Measurements from ENCODE around the gene HEBP2. TPM values are rescaled to one million over a fixed set of nuclear protein-coding genes. Genes with fewer than 3 reads are reported as not detected.
A peak's percentile ranks its signal among the peaks of the same experiment; 100 is the strongest.

HEBP2 gene
- total RNA-seq, 1 donor from 2014 or later = 6.7 TPM

DNA sequence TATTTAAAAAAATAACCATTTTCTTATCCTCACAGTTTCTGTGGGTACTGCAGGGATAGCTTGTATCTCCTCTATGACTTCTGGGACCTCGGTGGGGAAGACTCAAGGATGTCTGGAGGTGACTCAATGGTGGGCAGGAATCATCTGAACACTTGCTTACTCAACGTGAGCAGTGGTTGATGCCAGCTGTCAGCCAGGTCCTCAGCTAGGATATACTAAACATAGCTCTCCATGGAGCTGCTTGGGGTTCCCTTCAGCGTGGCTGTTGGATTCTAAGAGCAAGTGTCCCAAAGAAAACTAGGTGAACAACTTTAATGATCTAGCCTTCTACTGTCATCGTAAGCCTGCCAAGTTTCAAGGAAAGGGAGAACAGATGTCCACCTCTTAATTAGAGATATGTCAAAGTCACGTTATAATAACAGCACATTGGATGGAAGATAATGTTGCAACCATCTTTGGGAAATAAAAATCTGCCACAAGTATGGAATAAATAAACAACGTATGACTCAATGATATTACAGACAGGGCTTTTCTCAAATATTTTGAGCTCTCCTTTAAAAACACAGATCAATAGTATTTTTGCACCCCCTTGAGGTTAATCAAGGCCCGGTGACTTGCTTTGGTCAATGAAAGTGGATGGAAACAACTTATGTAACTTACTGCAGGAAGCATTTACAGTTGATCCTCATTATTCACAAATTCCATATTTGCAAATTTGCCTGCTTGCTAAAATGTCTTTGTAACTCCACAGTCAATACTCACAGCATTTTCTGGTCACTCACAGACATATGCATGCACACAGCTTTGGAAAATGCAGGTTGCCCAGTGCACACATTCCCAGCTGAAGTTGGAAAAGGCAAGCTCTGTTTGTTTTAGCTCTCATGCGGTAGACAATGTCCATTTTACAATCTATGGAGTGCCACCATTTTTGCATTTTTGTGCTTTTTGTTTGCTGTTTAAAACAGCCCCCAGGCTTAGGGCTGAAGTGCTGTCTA is 6.6 kb upstream of the HEBP2 start:
- DNase-seq (ENCODE audit: low spot score) = no peak

DNA sequence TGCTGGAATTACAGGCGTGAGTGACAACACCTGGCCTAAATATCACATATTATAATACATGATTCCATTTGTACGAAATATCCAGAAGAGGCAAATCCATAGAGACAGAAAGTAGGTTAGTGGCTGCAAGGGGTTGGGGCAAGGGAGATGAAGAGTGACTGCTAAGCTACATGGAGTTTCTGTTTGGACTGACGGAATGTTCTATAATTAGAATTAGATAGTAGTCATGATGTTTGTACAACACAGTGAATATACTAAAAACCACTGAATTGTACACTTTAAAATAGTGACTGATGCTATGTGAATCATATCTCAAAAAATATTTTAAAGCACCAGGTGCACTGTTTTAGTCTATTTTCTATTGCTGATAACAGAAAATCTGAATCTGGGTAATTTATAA is 3.7 kb upstream of the HEBP2 start:
- DNase-seq (ENCODE audit: low spot score) = no peak

DNA sequence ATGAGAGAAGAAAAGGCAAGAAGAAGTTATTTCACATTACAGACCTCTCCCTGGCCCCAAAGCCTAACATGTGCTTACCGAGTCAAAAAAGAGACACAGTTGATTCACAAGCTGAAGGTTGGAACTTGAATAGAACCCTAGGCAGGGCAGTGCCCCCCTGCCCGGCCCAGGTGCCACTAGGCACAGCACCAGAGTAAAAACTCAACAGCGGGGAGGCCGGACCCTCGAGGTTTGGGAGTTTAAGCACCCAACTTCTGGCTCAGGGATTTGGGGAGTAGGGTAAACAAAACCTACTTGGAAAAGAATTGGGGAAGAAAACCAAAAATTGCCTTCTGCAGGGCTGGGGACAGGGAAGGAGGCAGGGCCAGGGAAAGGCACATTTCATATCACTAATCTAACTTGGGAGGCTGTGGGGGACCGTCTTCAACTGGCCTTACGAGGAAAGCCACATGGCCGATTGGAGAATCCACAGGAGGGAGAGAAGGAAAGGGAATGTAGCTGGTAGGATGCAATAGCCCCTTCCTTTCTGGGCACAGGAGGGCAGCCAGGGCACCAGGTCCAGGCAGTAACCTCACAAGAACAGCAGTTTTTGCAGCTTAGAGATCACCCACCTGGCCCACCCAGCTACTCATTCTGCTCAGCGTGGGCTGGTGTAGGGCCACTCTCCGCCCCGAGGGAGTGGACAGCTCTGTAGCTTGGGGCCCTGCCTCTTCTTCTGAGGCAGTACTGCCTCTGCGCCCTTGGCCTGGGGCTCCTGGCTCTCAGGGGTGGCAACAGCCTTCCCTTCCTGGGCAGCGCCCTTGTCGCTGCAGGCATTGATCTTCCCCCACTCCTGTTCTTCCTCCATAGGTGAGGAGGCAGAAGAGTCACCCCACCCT is 1.8 kb upstream of the HEBP2 start:
- no peak for DNase-seq (ENCODE audit: low spot score)

- no peak for DNase-seq (ENCODE audit: low spot score)
Measured at GRCh38 chr6:138402838-138403187, 1.2 kb upstream of the HEBP2 start.

DNA sequence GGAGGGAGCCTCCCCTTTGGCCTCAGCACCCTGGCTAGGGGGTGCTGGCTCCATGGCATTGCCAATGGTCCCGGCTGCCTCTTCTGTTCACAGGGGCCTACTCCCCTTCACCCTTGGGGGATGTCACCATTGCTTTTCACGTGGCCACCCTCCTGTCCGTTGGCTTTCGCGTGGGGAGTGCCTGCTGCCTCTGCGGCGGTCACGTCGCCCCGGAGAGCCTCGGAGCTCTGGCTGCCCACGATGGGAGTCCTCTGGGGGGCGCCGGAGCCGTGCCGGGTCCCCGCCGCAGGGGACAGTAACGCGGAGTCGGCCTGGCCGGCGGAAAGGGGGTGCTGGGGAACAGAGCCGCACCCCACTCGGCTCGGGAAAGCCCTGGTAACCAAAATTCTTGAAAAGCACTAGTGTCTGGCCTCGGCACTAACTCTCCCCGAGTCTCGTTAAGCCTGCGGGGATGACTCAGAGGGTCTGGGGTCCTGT is 661 bp upstream of the HEBP2 start:
- peak; percentile 52 for DNase-seq (ENCODE audit: low spot score)

GRCh38 chr6:138404666-138405337 is 779 bp downstream of the HEBP2 start:
- DNase-seq (ENCODE audit: low spot score) = peak; percentile 44

DNA sequence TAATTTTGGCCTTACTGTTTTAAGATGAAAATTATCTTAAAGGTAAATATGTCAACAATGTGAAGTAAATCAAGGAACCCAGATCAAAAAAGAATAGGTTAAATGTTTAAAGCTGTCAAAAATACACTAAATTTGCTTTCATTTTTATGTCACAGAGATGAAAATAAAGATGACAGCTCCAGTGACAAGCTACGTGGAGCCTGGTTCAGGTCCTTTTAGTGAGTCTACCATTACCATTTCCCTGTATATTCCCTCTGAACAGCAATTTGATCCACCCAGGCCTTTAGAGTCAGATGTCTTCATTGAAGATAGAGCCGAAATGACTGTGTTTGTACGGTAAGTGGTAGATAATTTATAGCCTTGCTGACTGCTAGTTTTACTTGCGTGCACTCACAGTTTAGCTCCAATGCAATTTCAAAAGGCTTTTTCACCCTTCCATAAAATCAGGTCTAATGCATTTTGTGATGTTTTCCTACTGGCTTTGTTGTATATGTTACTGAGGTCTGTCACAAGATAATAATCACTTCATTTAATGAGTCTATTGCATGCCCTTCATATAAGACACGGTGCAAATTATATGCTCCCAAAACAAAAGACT is 1.9 kb downstream of the HEBP2 start:
- DNase-seq (ENCODE audit: low spot score) = no peak

GRCh38 chr6:138406443-138406842 is 2.4 kb downstream of the HEBP2 start:
- DNase-seq (ENCODE audit: low spot score) = no peak

GRCh38 chr6:138410048-138410735 is 6.2 kb downstream of the HEBP2 start:
- no peak for DNase-seq (ENCODE audit: low spot score)

DNA sequence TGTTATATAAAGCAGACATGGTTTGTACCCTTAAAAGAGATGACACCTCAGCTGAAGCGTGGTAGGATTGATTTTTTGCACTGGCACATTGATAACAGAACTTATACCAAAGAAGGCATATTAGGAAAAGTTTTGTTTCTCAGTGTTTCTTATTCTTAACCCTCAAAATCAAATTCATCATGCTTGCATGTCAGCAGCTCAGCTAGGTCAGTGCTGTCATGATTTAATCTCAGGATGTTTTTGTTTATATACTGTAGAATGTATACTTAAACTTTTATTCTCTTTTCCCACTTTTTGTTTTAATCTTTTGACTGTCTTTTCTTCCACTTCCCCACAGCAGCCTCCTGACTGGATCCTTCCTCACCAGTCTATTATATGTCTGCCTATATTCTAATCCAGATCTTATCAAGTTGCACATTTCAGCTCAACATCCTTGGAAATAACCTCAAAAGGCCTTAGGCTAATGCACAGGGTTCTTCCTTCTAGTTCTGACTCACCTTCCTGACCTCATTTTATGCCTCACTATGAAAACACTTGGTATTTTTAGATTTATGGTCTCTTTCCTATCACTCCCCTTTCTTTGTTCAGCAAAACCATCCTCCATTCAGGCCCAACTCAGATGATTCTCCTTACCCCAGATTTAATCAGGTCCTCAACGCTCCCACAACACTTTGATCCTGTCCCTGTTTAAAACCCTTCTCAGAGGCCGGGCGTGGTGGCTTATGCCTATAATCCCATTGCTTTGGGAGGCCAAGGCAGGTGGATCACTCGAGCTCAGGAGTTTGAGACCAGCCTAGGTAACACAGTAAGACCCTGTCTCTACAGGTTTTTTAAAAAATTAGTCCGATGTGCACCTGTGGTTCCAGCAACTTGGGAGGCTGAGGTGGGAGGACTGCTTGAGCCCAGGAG is 7.2 kb downstream of the HEBP2 start:
- DNase-seq (ENCODE audit: low spot score) = no peak

DNA sequence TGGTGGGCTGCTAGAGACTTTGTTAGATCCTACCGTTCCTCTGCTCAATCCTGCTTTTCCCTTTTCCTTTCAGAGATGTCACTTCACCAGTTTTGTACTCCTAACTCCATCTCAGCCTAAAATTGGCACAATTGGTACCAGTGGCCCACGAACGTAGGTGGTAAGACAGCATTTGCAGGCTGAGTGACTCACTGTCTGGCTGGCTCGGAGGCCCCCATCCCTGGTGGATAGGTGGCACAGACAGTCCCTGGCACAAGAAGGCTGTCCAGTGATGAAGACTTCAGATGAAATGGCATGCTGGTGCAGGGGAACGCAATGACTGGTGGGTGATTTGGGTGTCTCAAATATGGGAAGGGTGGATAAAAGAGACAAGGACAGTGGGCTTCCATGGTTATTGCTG is 11.1 kb downstream of the HEBP2 start:
- no peak for DNase-seq (ENCODE audit: low spot score)

DNA sequence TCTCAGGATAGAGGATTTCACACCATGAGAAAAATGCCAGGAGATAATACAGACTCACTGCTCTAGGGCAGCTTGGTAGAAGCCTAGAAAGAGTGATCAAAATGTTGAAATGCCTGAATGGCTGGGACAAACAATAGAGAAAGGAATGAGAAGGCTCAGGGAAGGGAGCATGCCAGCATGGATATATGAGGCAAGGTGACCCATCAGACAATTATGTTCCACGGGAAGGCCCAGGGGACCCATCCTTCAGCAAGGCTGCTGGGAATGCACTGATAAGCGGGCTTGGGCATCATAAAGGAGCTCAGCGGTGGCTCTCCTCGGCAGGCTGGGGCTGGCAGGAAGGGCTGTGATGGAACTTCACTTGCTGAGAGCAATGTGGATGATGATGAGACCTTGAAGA is 12.2 kb downstream of the HEBP2 start:
- no peak for DNase-seq (ENCODE audit: low spot score)

DNA sequence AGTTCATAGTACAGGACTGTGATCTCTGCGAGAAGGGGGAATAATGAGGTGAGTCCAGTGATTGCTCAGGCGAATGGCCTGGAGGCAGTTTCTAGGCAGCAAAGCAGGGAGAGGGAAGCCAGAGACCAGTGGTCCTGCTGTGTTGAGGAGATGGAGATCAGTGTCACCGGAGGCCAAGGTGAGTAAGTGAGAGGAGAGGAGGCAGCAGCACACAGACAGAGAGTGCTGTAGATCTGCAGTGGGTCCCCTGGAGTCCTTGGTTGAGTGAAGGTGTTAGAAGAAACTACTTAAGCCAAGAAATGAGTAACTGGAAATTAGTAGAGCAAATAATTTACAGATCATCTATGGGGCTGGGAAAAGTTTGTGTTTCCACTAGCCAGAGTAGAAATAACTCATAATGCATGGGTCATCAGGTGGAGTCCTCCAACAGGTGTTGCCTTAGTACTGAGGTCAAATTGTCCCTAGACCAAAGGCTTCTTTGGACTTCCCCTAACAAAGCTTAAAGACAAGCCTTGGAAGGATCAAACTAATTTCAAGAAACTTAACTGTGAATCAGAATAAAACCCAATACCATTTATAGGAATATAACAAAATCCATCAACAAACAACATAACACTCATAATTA is 13.6 kb downstream of the HEBP2 start:
- no peak for DNase-seq (ENCODE audit: low spot score)

GRCh38 chr6:138418118-138418742 is 14.2 kb downstream of the HEBP2 start:
- no peak for DNase-seq (ENCODE audit: low spot score)

- no peak for DNase-seq (ENCODE audit: low spot score)
Measured at GRCh38 chr6:138419766-138420165, 15.7 kb downstream of the HEBP2 start.

- DNase-seq (ENCODE audit: low spot score) = no peak
Measured at GRCh38 chr6:138420356-138420755, 16.3 kb downstream of the HEBP2 start.

- no peak for DNase-seq (ENCODE audit: low spot score)
Measured at GRCh38 chr6:138421089-138421488, 17.1 kb downstream of the HEBP2 start.

- DNase-seq (ENCODE audit: low spot score) = no peak
Measured at GRCh38 chr6:138421608-138422007, 17.6 kb downstream of the HEBP2 start.

DNA sequence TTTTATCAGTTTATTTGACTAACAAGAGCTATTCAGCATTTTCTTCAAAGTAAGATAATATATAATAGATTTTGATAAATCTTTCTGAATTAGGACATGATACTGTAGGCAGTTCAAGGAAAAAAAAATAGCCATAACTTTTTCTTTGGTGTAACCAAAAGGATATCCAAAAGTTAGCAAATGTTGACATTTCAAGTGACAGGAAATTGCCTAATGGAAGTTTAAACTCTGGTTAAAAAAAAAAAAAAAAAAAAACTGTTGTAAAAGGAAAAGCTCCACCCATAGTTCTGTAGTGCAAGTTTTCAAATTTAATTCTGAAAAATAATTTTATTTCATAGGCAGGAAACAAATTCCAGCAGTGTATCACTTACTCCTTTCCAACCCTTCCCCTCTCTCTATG is 18.8 kb downstream of the HEBP2 start:
- no peak for DNase-seq (ENCODE audit: low spot score)
